Fibroblast of villous mesenchyme (primary cell): Measurements from ENCODE around the gene TTC28. TPM values are rescaled to one million over a fixed set of nuclear protein-coding genes. Genes with fewer than 3 reads are reported as not detected.

Source experiments
- DNase-seq: peaks from one replicate; pipeline ENCODE4 v3.0.0-alpha.2; 2010; ENCODE audit warnings: low read depth
- H3K4me3 ChIP-seq: 2 replicates; pipeline ENCODE4 v1.5.1; 2011; ENCODE audit warnings: low read depth, mild to moderate bottlenecking, low read length
- CTCF ChIP-seq: IDR thresholded peaks from 2 replicates; pipeline ENCODE4 v1.5.1; 2012; ENCODE audit warnings: low read depth, mild to moderate bottlenecking, low read length; ENCODE audit not compliant: insufficient read depth
- total RNA-seq: library from RNA; depleted of rRNA; stranded (reverse); fragments of >200 nt; gene quantifications from 2 replicates; pipeline ENCODE4 v1.2.3, GENCODE V29; 2012

TTC28 gene
- total RNA-seq, 1 donor: 23.3 TPM

DNA sequence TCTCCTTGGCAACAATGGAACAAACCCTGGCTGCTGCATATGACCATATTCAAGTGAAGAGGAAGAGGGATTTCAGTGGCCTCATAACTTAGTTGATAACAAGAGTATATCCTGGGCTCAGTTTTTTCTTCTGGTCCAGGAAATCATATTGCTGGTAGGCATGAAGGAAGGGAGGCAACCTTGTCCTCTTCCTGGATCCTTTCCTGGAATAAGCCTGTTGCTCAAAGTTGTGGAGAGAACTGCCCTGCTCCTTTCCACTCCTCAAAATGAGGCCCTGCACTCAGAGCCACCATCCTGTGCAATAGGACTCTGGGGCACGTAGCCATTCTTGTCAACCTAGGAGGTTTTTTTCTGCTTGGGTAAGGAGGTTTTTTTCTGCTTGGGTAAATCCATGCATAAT, 631.9 kb downstream of the TTC28 start:
- no peak for DNase-seq
- H3K4me3 ChIP-seq: no peak overlapping the region
- TF ChIP-seq CTCF: no peak

DNA sequence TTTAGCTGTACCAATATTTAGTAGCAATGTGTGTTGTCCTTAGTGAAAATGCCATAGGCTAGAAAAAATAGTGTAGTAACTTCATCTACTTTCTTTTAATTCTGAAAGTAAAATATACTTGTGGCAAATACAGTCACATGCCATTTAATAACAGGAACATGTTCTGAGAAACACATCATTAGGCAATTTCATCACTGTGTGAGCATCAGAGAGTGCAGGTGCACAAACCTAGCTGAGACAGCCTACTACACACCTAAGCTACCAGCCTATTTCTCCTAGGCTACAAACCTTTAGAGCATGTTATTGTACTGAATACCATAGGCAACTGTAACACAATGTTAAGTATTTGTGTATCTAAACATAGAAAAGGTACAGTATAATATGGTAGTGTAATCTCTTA, 633.5 kb downstream of the TTC28 start:
- DNase-seq: no peak
- no peak overlapping the region for H3K4me3 ChIP-seq
- TF ChIP-seq CTCF: no peak

DNA sequence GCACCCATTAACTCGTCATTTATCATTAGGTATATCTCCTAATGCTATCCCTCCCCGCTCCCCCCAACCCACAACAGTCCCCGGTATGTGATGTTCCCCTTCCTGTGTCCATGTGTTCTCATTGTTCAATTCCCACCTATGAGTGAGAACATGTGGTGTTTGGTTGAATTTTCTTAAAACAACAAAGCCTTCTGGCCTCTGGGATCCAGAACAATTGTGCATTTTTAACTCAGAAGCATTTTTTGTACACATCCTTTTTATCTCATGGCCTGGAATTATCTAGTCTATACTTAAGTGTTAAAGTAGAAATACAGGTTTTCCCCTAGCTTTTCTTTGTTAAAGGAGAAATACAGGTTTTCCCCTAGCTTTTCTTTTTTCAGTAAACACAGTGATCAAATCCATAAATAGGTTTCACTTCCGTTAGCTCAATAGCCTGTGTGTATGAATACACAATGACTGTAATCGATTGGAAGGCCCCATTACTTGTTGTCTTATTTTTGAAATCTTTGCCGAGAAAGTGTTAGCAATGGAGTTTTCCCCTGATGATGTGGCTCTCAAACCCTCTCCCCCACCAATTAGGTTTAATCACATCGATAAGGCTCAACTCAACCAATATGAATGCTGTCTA, 635.0 kb downstream of the TTC28 start:
- TF ChIP-seq CTCF: no peak
- no peak for DNase-seq
- no peak overlapping the region for H3K4me3 ChIP-seq

GRCh38 chr22:28043266-28043665, 636.4 kb downstream of the TTC28 start:
- H3K4me3 ChIP-seq: no peak overlapping the region
- TF ChIP-seq CTCF: no peak
- peak; percentile 35 for DNase-seq

DNA sequence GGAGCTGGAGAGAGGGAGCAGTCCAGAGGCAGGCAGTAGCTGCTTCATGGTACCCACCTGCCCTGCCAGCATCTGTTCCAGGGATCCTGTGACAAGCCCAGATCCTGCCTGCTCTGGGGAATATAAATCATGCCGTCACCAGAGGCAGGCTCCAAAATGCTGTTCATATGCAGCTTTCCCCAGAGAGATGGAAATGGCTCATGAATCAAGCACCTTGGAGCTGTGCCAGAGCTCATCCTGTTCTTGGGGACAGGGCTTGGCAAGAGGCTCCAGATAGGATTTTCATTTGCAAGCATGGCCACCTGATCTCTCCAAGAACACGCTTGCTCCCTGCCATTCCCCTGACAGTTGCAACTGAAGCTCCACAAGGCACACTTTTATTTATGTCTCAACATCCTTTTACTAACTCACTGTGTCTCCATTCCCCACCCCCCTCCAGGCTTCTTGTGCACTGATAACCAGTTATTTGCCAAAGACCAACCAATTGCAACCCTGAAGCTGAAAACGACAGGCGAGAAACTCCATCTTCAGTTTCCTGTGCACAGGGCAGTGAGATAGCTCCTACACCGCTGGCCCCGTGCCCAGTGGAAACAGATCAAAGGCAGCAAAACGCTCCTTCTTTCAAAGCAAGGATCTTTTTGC, 644.8 kb downstream of the TTC28 start:
- TF ChIP-seq CTCF: no peak
- no peak overlapping the region for H3K4me3 ChIP-seq
- peak; percentile 57 for DNase-seq

GRCh38 chr22:28034145-28034759, 645.4 kb downstream of the TTC28 start:
- no peak overlapping the region for H3K4me3 ChIP-seq
- TF ChIP-seq CTCF: no peak
- no peak for DNase-seq
